Loucy (cell line): ENCODE data around the gene STOX2.

Source experiments
- EZH2phosphoT487 ChIP-seq: fragments of 200-600 bp; IDR thresholded peaks from 2 replicates; pipeline ENCODE4 v1.6.1; 2018; ENCODE audit warnings: antibody characterized with exemption, mild to moderate bottlenecking, moderate library complexity, borderline replicate concordance
- TF ChIP-seq, protein P1 (sequence below): fragments of 200-600 bp; sonication (generic); conservative IDR thresholded peaks from 2 replicates; pipeline ENCODE4 v1.5.1; 2014; ENCODE audit warnings: mild to moderate bottlenecking, antibody characterized with exemption, low read length

DNA sequence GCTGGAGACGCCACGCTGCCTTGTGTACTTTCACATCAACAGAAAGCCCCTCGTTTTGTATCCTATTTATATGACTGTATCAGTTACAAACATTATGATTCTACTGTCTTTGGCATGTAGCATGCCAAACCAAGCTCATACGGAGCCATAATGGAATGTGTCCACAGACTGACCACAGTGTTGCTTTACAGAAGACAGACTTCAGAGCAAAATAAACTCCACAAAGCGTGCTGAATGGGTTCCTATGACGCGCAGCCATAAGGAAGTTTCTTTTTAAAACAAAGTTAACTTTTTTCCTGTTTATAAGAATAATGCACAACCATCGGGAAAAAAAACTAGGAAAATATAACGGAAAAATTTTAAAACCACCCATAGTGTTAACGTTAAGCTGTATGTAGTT lies 136.0 kb downstream of the STOX2 start:
- no peak for TF ChIP-seq EZH2phosphoT487
- TF ChIP-seq, protein P1, sequence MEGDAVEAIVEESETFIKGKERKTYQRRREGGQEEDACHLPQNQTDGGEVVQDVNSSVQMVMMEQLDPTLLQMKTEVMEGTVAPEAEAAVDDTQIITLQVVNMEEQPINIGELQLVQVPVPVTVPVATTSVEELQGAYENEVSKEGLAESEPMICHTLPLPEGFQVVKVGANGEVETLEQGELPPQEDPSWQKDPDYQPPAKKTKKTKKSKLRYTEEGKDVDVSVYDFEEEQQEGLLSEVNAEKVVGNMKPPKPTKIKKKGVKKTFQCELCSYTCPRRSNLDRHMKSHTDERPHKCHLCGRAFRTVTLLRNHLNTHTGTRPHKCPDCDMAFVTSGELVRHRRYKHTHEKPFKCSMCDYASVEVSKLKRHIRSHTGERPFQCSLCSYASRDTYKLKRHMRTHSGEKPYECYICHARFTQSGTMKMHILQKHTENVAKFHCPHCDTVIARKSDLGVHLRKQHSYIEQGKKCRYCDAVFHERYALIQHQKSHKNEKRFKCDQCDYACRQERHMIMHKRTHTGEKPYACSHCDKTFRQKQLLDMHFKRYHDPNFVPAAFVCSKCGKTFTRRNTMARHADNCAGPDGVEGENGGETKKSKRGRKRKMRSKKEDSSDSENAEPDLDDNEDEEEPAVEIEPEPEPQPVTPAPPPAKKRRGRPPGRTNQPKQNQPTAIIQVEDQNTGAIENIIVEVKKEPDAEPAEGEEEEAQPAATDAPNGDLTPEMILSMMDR = no peak
